Lung microvascular endothelial cell (primary cell): ENCODE results near the gene PDE4D. TPM values are rescaled to one million over a fixed set of nuclear protein-coding genes. Genes with fewer than 3 reads are reported as not detected.
"Not testable (repeated sequence)": the region's sequence is repeated elsewhere in the genome, so short reads cannot be mapped to it uniquely, and the experiment has no call there.

Source experiments
- DNase-seq, 2 donors: peaks; one replicate each; pipeline versions ENCODE4 v3.0.0 to v3.0.0-alpha.2; 2010; ENCODE audit warnings: low read depth in 2 of 2
- total RNA-seq: library from RNA; depleted of rRNA; stranded (reverse); fragments of >200 nt; gene quantifications from 2 replicates; pipeline ENCODE4 v1.2.1, GENCODE V29; 2014

The PDE4D gene
- total RNA-seq, 1 donor from 2014 or later = 23.8 TPM

DNA sequence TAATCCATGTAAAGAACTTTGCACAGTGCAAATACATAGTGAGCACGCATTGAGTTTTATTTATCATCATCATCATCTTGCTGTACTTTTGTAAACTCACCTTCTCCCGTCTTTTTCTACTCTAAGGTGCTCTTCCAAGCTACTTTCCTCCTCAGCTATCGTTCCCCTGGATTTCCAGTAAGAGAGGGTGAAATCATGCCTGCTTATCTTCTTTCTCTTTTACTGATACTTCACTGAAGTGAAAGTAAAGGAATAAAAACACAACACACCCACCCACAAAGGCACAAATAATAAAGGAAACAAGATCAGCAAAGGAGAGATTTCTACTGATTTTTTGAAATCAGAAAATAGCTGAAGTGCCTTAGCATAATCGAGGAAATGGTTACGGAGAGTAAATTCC lies 800.8 kb downstream of the PDE4D start:
- DNase-seq = peak in 1 of 2 donors; percentile 23

DNA sequence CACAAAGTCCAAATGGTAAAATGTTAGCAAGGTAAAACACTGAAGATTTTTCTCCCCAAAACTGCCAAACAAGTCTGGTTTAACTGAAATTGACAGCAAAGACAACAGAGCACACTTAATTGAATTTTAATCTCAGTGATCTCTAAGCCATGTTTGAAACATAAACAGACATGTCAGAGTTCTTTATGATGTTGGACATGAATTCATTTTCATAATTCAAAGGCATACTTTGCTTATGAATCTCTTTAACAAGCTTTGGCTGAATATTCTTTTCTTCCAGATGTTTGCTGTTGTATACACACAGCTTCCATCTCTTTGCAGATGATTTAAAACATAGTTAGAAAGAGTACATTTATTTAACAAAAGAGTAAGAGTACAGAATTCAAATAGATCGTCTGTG lies 801.6 kb downstream of the PDE4D start:
- no peak for DNase-seq

DNA sequence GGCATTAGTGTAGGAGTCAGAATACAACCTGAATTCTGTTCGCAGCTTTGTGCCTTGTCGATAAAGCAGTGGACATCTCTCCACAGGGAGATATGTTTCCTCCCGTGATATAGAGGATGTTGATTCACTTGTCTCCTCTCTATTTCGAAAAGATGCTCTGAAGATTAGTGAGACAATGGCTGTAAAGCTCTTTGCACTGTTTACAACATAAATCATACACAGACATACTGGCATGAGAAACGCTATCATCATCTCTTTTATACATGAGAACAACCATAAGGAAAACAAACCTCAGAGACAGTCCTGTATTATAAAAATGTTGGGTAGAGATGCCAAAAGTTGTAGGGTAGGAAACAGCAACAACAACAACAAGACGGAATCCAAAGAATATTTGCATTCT lies 803.2 kb downstream of the PDE4D start:
- no peak for DNase-seq

DNA sequence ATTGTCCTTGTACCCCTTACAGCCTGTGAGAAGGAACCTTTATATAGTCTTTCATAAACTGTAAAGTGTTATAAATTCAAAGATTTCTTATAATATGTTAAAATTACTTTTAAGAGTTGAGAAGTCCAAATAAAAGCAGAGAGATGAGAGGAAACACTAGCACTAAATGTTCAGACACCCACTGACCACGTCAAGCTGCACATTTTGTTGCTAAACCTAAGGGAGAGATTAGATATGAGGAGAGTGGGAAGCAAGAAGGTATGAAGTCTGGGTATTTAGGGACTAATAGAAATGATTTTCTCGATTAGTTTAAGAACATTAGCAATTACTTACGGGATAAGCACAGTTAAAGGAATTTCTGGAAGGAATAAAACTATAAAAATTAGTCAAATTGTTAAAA lies 803.8 kb downstream of the PDE4D start:
- no peak for DNase-seq

DNA sequence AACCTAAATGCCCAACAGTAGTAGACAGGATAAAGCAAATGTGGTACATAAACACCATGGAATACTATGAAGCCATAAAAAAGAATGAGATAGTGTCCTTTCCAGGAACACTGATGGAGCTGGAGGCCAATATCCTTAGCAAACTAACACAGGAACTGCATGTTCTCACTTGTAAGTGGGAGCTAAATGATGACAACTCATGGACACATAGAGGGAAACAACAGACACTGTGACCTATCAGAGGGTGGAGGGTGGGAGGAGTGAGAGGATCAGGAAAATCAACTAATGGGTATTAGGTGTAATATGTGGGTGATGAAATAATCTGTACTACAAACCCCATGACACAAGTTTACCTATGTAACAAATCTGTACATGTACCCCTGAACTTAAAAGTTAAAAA lies 805.0 kb downstream of the PDE4D start:
- DNase-seq = no peak

DNA sequence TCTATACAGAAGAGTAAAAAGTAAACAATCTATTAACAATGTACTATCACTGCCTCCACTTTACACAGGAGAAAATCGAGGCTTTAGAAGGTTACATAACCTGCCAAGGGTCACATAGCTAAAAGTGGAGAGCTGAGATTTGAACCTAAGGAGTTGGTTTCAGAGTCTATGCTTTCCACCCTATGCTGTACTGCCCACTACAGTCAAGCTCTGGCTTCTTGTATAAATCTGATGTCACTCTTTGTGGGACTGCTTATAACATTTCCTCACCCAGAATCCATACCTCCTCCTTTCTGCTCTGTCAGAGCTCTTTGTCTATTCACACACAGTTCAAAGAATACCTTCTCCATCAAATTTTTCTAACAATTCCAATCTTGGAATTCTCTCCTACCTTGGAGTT lies 807.5 kb downstream of the PDE4D start:
- DNase-seq = no peak

DNA sequence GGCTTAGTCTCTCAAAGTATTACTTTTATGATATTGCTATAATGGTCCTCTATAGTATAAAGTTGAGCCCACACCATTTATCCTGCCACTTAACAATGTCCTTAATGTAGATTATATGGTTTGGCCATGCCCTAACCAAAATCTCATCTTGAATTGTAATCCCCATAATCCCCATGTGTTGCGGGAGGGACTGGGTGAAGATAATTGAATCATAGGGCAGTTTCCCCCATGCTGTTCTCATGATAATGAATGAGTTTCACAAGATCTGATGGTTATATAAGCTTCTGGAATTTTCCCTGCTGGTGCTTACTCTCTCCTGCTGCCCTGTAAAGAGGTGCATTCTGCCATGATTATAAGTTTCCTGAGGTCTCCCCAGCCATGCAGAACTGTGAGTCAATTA lies 811.8 kb downstream of the PDE4D start:
- DNase-seq = no peak

DNA sequence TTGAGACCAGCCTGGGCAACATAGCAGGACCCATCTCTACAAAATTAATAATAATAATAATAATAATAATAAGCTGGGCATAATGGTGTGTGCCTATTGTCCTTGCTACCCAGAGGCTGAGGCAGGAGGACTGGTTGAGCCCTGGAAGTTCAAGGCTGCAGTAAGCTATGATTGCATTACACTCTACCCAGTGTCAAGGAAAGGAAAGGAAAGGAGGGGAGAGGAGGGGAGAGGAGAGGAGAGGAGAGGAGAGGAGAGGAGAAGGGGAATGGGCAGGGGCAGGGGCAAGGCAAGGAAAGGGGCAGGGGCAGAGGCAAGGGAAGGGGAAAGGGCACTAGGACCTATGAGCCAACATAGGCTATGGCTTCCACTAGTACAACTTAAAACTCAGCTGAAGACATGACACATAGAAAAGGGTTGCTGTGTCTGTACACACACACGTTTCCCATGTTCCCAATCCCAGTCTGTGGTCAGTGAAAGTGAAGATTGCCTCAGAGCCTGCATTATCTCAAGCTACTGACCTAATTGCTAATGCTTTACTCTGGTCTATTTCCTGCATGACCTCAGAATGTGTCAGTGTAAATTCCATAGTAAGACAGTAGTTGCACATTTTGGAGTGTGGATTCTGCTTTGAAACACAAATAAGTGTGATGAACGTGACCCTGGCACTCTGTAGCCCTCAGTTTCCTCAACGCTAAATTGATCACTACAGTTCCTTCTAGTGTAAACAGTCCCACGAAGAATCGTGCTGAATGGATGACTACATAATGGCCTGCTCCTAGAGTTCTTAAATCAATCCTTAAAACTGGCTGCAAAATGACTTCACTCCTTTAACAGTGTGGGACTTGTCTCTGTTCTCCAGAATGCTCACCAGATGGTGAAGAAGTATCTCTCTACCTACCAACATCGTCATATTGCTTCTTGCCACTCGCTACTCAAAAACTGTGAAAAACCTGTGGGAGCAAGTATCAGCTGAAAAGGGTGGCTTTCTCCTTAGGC lies 813.6 kb downstream of the PDE4D start:
- DNase-seq = peak; percentile 13 to 92

DNA sequence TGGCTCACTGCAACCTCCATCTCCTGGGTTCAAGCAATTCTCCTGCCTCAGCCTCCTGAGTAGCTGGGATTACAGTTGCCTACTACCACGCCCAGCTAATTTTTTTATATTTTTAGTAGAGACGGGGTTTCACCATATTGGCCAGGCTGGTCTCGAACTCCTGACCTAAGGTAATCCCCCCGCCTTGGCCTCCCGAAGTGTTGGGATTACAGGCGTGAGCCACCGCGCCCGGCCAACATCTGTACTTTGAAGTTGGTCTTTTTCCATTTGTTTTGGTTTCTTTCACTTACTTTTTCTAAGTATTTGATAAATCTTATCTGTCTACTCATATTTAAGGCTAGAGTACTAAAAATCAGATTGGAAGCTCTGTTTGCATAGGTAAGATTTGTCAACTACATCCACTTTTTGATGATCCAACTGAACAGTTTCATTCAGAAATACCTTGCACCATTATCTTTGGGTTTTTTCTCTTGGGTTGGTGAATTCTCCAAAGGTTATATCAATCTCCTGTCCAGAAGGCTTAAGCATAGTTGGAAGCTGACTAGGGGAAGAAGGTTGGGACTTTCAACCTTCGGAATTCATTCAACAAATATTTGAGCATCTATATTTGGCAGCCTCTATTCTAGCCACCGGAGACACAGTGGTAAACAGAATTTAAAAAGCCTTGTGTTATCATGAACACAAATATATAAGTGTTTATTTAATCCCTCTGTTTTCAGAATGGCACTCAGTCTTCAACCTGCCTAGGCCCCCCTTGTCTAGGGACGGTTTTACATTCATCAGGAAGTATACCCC lies 821.6 kb downstream of the PDE4D start:
- DNase-seq = no peak

DNA sequence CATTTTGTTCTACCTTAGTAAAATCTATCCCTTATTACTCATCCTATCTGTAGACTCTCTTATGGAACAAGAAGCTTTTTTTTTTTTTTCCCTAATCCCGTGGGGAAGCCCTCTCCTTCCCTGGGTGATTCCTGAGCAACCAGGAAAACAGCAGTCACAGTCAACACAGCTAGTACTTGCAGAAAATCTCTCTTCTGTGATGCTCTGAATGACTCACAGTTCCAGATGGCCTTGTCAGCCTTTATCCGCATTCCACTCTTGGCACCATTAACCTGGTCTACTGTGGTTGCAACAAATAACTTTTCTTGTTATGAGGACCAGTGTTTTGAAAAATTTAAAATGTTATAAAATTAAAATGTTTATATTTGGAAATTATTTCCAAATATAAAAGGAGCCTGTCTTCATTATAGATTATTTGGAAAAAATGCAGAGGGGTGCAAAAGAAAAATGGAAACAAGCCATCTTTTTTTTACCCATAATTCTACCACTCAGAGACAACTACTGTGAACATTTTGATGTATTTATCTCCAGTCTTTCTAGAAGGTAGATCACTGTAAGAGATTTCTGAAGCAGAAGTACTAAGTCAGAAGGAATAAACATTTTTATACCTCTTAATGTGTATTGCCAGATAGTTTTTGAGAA lies 824.0 kb downstream of the PDE4D start:
- peak; percentile 49 to 95 for DNase-seq

DNA sequence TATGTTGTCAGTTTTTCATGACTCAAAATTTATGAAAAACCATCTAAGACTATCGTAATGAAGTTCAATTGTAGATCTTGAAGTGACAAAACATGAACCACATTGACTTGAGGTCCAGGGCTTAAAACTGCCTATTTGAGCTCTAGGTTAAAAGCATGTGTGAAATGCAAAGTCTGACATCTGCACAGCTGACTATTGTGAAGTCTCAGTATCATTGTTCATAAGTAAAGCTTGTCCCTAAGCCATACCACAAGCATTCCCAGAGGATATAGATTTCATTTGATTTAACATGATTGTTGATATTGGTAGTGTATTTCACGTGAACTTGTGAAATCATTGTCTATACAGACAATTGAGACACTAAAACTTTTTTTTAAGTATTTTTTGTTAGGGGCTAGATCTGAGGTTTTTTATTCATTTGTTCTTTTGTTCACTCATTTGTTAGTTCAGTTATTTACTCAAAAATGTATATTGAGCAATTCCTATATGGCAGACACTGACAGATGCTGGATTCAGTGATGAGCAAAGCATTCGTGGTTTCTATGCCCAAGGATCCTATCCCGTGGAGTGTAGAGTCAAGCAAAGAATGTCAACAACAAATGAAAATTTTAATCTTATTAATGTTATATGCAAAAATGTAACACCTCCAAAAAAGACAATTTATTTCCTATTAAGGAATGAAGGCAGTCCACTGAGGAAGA lies 825.4 kb downstream of the PDE4D start:
- DNase-seq = no peak

DNA sequence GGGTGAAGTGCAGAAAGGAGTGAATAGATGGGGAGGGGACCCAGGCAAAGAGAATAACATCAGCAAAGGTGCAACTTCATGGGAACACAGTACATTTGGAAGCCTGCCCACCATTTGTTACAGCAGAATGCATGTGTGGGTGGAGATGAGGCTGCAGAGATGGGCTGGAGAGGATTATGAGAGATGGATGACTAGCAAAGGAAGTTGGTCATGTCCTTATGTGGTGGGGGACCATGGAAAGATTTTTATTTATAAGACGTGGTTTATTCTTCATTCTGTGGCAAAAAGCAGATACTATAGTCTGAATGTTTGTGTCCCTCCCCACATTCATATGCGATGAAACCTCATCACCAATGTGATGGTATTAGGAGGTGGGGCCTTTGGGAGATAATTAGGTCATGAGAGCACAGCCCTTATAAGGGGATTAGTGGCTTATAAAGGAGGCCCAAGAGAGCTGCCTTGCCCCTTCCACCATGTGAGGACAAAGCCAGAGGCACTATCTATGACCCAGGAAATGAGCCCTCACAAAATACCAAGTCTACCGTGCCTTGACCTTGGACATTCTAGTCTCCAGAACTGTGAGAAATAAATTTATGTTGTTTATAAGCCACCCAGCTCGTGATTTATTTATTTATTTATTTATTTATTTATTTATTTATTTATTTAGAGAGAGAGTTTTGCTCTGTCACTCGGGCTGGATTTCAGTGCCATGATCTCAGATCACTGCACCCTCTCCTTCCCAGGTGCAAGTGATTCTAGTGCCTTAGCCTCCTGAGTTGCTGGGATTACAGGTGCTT lies 827.0 kb downstream of the PDE4D start:
- peak; percentile 11 to 58 for DNase-seq

DNA sequence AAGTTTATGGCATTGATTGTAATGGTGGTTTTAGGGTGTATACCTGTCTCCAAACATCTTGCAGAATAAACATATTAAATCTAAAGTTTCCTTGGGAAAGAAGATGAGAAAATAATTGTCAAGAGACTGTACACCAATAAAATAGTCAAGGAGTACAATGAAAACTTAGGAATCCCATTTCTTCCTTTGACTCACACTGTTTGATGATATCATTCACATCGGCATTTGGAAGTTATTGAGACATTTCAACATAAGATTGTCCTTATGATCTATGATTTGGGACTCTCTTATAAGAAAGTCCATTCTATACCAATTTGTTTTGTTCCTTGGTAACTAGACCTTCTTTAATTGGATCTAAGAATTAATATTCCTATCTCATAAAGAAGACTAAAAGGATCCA lies 828.0 kb downstream of the PDE4D start:
- DNase-seq = peak in 1 of 2 donors; percentile 29

DNA sequence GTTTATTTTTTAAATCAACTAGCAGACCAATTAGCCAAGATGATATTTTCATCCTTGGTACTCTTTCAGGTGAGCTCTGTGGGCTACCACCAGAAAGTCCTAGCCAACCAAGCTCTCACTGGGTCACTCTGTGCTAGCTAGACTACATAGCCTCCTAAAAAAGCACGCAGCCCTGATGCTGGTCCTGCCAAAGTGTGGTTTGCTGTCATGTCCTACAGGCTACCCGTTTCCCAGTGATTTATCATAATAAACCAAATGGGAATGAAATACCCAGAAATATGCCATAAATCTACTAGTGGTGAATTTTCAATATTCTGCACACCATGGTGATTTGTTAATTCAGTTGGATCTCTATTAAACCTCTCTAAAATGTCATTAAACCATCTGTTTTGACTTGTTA lies 829.2 kb downstream of the PDE4D start:
- DNase-seq = no peak

DNA sequence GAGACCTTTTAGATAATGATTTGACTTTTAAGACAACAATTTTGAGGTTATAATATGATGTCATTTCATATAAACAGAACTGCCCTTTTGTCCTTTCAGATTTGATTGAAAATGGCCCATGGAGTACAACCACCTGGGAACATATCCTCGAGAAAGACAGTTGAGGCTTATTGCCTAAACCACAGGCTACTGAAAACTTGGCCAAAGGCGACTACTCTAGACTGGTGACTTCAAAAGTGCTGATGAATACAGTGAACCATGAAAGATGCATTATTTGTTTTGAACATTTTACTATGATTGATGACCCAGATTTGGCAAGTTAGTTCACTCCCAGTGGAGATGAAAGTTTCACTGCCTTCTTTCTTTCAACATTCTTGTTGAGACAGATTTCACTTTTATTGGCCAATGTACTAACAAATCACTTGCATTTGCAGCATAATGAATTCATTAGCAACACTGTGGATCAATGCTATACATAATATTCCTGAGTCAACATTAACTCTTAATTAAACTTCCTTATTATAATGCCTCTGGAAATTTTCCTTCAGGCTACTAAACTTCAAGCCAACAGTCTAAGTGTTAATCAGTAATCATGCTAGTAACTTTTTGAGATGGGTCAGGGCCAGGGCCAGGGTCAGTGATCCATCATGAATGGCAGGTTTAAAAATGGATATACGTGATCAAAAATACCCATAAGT lies 830.4 kb downstream of the PDE4D start:
- DNase-seq = no peak

DNA sequence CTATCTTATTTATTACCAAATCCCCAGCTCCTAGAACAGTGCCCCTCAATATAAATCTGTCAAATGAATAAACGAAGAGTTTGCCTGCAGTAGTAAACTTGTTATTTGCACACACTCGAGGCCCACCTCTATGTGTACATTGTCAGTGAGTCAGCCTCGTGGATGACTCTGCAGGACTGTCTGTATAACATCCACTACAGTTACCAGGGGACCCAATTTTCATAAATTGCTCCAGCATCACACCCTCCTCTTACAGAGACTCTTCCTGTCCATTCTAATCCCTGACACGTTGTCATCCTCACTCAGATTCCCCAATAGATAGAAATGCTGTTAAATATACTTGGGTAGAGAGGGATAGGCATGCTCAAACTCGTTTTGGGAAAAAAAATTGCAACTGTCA lies 832.1 kb downstream of the PDE4D start:
- no peak for DNase-seq

DNA sequence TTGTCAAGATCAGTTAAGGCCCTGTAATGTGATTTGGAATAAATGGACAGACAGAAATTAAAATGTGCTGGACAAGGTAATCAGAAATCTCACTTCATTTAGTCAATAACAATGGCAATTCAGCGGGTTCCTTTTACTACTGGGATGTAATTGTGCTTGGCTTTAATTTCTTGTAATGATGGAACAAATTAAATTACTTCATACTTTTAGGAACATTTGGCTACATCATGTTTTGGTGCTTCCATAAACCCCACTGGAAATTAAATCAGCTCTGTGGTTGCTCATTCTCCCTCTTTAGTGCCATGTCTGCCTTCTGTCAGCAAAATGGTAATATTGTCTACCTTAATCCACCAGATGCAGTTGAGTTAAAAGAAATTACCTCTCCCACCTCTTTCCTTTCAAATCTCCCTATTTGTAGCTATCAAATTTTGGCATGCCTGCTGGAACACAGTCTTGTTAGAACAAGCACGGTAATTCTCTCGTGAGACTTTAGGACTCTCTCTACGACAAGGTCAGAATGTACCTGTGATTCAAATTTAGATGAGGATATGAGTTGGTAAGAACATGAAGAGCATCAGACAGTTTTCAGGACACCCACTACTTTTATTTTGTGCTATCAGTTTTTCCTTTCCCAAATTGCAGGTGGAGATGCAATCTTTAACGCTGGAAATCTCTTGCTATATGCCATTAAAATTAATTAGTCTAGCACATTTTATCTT lies 834.4 kb downstream of the PDE4D start:
- no peak for DNase-seq

DNA sequence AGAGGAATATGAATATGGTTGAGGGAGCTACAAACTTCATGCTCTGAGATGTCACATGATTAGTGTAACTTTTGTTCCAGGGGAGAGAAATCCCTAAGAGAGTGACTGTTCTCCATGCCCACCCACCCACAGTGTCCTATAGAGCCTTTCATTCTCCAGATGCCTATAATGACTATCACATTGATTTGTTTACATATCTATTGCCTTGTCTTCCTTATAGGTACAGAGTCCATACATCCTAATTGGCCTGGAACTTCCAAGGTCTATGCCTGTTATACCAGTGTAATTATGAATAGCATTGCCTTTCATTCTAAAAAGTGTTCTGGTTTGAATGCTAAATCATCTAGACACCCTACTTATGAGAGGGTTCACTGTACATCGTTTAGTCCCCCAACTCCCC lies 835.3 kb downstream of the PDE4D start:
- no peak for DNase-seq

DNA sequence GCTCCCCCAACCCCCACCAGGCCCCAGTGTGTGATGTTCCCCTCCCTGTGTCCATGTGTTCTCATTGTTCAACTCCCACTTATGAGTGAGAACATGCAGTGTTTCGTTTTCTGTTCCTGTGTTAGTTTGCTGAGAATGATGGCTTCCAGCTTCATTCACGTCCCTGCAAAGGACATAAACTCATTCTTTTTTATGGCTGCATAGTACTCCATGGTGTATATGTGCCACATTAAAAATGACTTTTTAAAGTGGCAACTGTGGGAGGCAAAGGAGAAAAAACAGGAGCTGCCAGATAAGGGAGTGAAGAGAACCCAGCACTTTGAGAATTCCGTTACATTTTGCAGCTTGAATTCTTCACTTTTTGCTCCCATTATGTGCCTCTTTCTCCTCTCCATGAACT lies 836.9 kb downstream of the PDE4D start:
- DNase-seq = not testable (repeated sequence)
